GM18870 (cell line): ENCODE results near the gene ULK3.

Experiments used
- ATAC-seq: cut with Tn5 transposase; IDR thresholded peaks from one replicate; pipeline ENCODE4 v1.9.1; 2021; ENCODE audit warnings: moderate library complexity; ENCODE audit not compliant: unreplicated experiment

ULK3 gene

DNA sequence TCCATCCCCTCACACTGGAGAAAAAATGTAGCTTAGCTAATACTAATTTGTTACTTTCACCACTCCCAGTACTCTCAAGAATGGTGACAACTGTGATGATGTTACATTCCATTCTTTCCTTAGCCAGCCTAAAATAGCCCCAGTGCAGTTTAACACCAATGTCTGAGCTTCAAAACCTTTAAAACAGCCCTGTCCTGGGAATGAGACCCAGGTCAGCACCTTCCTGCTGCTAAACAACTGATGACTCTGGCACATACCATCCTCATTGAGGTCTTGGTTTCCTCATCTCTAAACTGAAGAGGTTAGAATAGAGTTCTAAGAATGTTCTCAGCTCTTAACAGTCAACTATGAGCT lies 26.4 kb upstream of the ULK3 start:
- no peak for ATAC-seq

DNA sequence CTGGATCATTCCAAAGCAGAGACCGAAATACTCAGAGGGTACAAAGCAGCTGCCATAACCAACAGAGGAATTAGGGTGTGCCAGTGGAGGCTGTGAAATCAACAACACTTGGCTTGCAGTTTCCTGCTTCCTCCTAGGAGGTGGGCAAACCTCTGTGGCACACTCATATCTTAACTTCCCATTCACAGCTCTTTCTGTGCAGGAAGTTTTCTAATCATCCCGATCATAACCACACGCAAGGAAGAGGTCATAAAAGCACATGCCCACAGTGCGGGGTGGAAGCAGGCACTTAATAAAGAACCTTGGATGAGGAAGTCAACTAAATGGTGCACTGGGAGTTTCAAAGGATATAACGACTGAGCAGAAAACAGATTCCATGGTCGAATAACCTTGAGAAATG lies 25.1 kb upstream of the ULK3 start:
- no peak for ATAC-seq

GRCh38 chr15:74867466-74868038 lies 24.6 kb upstream of the ULK3 start:
- ATAC-seq: no peak

GRCh38 chr15:74866090-74866489 lies 23.1 kb upstream of the ULK3 start:
- ATAC-seq: no peak

DNA sequence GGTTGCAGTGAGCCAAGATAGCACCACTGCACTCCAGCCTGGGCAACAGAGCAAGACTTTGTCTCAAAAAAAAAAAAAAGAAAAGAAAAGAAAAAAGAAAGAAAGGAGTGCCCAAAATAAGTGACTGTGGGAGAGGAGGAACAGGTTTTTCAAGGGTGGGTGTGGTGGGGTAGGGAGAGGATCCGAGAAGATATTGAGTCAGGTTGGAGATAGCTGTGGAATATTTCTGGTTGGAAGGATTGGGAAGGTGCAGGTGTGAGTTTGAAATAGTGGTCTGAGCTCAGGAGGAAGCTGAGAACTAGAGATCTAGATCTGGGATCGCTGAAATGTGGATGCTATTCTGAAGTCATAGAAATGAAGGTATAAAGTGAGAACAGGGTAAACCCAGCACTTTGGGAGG lies 22.4 kb upstream of the ULK3 start:
- ATAC-seq: no peak

- ATAC-seq: no peak
Observed at GRCh38 chr15:74864296-74864695, 21.3 kb upstream of the ULK3 start.

- ATAC-seq: no peak
Observed at GRCh38 chr15:74863239-74864056, 20.5 kb upstream of the ULK3 start.

- no peak for ATAC-seq
Observed at GRCh38 chr15:74858369-74858740, 15.4 kb upstream of the ULK3 start.

DNA sequence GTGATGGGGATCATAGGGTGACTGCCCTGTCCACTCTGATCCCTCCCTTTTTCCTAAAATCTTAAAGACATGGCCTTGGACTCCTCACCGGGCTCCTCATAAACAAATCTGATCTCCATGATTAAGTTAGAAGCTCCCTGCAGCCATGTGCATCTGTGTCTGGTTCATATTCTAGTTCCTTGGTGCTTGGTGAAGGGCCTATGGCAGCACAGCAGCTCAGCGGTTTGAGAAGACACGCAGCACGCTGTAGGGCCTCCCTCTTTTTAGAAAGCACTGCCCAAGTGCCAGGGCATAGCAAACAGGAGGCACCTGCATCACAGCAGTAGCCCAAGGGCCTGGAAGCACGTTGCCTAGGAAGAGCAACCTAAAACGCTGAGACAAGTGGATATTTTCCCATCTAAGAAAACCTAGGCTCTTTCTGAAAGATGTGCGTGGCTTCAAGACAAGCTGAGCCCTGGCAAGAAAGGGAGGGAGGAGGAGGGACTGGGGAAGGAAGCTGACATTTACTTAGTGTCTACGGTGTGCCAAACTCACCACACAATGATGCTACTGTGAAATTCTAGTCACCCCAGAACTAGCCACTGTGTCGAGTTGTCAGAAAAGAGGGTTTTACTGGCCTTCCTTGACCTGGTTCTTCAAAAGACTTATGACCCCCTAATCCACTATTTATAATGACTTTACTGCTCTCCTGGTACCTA lies 14.9 kb upstream of the ULK3 start:
- ATAC-seq: no peak

DNA sequence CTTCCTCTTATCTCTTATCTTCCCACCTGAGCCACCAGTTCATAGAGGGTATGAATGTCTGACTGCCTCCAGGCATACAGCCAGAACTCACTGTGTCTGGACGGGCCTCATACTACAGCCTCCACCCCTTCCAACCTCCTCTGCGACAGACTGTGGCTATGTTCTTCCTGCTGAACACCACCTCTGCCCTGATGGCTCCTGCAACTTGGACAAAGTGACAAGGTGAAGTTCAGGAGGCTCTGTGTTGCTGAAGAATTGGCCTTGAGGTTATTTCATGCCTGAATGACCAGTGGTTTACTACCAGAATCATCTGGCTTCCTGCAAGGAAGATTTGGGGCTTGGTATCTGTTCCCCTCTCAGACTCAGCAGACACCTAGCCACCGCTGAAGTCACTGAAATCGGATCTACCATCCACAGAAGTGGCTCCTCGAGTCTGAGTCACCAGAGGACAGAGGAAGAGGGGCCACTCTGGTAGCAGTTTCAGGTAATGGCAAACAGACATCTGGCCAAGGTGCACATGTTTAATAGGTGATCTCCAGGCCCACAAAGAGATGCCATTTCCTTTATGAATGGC lies 14.2 kb upstream of the ULK3 start:
- no peak for ATAC-seq

DNA sequence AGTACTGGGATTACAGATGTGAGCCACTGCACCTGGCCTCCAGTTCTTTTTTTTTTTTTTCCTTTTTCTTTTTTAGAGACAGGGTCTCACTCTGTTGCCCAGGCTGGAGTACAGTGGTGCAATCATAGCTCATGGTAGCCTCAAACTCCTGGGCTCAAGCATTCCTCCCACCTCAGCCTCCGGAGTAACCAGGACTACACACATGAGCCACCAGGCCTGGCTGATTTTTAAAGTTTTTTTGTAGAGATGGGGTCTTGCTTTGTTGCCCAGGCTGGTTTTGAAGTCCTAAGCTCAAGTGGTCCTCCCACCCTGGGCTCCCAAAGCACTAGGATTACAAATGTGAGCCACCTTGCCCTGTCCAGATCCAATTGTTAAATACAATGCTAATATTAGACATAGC lies 13.6 kb upstream of the ULK3 start:
- ATAC-seq: no peak

DNA sequence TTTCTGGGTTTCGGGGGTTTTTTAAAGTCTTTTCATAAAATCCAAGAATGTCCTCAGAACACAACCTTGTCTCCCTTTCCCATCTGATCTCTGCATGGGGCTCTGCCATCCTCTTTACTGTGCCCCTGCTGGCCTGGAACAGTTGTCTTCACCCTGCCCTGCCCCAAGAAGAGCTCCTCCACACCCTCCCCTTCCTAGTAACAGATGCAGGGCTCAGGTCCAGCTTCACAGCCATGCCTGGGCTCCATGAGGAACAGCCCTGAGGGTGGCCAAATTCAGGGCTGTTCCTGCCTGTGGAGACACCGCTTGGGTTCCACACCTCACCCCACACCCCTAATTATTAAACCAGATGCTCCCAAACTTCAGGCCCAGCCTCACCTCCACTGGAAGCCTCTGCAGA lies 12.9 kb upstream of the ULK3 start:
- no peak for ATAC-seq

GRCh38 chr15:74854453-74855022 lies 11.6 kb upstream of the ULK3 start:
- no peak for ATAC-seq

DNA sequence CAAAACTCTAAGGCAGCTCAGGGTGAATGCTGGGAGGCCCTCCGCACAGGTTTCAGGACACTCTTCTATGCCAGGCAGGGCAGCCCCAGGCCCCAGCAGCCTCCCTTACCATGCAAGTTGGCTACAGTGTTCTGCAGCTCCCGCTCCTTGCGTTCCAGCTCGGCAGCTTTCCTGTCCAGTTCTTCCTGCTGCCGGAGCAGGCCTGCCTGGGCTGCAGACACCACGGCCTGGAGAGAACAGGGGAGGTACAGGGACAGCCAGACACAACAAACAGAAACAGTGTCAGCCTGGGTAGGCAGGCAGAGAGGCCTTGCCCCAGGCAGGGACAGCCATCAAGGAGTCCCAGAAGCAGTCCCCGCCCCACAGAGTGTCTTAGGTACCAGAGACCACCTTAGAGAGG lies 9.0 kb upstream of the ULK3 start:
- no peak for ATAC-seq

DNA sequence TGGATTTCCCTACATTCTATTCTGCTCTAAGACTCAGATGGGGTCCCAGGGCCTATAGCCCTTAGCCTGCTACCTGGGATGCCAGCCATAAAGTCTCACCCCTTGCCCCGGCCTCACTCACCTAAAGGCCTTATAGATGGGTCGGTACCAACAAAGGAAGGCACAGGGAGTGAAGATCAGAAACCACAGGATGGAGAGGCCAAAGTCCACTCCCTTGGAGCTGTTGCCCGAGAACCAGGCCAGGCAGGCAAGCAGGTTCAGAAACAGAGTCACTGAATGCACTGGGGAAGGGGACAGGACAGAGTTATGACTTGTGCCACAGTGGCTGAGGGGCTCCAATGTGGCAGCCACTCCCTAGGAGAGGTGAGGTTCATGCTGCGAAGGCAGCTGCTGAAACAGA lies 7.4 kb upstream of the ULK3 start:
- no peak for ATAC-seq

DNA sequence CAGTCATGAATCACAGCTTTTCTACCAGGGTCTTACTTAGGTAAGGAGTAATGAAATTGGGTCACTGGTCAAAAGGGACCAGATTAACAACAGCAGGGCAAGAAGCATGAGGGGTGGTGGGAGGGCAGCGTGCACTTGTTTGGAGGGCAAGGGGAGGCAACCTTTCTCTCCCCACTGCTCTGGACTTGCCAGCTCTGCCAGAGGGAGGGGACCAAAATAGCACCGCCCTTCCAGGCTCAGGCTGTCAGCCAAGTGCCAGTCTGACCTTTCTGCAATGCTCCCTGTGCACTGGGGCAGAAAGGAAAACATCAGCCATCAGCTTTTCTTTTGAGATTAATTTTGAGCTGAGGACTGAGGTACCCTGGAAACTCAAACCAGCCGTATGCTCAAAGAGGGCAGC lies 4.5 kb upstream of the ULK3 start:
- no peak for ATAC-seq

GRCh38 chr15:74845581-74845980 lies 2.6 kb upstream of the ULK3 start:
- no peak for ATAC-seq

- no peak for ATAC-seq
Observed at GRCh38 chr15:74845208-74845568, 2.2 kb upstream of the ULK3 start.

DNA sequence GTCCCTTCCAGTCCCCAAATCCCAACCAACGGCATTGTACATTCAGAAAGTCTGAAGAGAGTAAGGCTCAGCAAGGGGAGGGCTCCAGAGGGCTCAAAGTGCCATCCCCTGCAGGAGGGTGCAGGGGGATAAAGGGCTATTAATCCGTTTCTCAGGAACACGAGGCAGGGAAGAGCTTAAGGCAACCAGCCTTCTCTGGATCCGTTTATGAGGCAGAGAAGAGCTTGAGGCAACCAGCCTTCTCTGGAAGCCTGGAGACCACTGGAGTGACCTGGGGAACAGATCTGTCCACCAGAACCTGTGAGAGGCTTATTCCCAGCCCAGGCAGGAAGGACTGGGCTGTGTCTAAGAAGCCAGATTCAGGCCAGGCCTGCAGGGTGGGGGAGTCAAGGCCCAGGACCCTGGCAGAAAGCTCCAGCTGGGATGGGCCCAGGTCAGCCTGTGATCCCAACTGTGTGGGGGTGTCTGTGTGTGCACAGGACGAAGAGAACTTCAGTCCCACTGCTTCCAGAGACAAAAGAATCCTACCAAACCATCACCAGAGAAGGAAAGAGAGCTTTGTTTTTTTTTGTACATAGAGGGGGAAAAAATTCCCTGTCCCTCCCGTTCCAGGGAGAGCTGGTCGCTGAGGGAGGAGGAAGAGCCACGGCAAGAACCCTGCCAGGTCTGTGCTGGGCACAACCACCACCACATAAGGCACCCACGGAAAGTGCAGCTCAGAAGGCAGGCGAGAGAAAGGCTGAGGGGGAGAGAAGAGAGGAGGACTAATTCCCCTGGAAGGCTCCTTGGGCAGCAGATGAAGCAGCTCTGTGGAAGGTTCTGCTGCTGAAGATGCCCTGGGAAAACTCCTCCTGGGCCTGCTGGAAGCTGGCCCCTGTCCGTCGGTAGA lies 1.6 kb upstream of the ULK3 start:
- ATAC-seq: no peak

DNA sequence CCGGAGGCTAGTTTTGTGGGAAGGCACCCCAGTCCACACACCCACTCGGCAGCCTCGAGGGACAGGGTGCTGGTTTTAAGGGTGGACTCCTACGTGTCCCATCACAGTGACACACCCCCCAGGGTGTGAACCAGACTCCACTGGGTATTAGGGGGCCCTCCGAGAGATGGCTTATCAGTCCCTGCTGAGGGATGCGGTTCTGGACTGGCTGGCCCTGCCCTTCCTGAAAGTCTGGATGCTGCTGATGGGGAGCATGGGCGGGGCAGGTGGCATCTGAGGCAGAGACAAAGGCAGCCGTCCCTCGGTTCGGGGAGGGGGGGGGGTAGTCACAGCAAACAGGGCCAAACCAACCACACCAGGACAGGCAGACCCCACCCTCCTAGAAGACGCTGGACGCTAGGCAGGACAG lies 939 bp upstream of the ULK3 start:
- no peak for ATAC-seq

DNA sequence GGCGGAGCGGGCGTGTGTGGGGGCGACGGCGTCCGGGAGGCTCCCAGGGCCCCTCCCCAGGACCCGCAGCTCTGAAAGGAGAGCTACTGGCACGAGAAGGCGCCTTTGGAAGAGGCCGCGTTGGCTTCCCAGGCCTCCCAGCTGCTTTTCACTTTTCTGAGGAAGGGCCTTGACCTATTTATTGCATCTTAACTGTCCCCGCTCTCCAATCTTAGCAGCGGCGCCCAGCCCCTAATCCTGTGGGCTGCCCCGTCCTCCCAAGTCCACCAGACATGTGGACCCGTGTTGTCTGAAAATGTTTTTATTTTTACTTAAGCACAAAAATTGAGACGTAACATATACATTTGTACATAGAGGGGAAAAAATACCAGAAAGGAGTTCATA lies 481 bp upstream of the ULK3 start:
- no peak for ATAC-seq
